HG03280 (cell line): ENCODE results near the gene ADAMTS20.

Experiments used
- ATAC-seq: cut with Tn5 transposase; IDR thresholded peaks from one replicate; pipeline ENCODE4 v1.9.1; 2021; ENCODE audit warnings: mild to moderate bottlenecking, moderate library complexity; ENCODE audit not compliant: unreplicated experiment

Gene ADAMTS20

DNA sequence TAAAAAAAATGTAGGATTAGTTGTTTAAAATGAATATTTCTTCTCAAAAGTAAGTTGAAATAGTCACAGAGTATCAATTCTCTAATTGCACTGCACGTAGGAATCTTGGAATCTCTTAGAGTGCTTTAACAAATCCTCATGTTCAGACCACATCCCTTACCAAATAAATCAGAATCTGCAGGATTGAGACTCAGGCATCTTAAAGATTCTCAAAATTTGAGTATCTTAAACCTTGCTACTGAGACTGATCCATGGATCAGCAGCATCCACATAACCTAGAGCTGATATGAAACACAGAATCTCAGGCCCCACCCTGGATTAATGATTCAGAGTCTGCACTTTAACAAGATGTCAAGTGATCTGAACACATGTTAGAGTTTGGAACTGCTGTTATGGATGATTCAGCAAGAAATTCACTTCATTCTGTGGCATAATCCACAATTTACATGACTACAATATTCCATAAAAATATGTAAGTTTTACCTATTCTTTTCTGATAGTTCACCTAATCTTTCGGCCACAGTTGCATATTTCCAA lies 58.7 kb downstream of the ADAMTS20 start:
- no peak for ATAC-seq

DNA sequence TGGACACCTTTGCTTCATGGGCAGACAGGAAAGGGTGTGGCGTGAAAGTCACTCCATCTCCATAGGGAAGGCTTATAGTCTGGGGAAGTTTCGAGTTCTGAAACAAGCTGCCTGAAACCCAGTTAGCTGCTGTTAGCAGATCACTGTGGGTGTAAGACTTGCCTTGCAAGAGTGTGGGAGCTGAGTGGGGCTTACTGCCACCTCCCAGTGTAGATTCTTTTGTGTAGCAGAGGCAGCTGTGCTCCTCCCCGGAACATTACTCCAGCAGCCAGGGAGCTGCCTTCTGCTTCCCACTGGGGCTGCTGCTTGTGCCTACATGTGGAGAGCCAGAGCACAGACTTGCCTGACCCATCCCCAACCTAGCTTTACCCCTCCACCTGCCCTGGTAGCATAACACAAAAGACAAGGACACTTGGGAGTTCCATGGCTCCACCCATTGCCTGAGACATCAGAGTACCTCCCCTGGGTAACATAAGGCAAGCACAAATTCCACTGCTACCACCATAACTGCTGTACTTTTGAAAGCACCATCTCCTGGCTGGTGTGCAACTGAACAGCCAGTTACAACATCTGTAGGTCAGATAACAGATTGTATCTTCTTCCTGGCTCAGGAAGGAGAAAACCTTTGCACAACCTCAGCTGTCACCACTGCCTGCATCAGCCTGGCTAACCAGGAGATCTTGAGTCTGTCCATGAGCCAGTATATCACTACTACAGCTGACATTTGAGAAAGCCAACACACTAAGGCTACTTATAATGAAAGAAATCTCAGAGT lies 69.5 kb downstream of the ADAMTS20 start:
- no peak for ATAC-seq

DNA sequence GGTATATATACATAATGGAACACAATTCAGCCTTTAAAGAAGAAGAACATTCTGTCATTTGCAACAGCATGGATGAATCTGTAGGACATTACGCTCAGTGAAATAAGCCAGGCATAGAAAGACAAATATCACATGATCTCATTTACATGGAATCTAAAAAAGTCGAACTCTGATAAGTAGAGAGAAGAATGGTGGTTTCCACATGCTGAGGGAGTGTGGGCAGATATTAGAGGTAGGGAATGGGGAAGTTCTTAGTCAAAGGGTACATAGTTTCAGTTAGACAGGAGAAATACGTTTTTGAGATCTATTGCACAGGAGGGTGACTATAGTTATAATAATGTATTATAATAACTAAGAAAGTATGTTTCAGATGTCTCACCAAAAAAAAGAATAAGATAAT lies 71.4 kb downstream of the ADAMTS20 start:
- no peak for ATAC-seq

DNA sequence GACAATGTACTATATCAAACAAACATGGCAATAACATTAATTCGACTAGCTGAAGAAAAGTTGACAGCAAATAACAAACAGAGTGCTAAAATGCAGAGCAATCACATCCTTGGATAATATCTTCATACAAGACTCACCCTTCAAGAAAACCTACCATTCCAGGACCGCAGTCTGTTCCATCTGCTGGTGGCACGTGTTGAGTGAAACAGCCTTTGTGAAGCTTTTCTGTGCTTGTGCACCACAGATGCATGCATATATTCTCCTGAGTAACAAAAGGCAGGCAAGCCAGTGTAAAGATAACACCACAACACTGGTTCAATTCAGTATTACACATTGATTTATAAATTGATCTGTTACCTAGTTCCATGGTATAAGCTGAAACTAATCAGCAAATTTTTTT lies 89.3 kb downstream of the ADAMTS20 start:
- no peak for ATAC-seq

DNA sequence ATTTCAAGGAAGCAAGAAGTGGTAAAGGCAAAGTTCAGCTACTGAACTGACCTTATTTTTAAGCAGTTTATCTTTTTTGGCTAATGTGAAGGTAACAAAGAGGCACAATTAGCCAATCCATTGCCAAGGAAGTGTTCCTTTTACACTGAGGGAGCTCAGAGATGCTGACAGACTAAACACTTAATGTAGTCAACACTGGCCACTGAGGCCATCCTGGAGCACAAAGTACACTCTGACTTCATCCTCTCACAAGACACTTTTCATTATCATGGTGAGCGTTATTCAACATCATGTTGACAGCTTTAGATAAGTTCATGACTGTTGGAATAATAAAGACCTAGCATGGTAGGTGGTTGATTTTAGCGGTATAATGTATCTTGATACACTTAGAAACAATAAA lies 89.9 kb downstream of the ADAMTS20 start:
- ATAC-seq, result no peak

- no peak for ATAC-seq
Observed at GRCh38 chr12:43459285-43459684, 92.7 kb downstream of the ADAMTS20 start.

GRCh38 chr12:43453761-43454160 lies 98.2 kb downstream of the ADAMTS20 start:
- ATAC-seq, result no peak

DNA sequence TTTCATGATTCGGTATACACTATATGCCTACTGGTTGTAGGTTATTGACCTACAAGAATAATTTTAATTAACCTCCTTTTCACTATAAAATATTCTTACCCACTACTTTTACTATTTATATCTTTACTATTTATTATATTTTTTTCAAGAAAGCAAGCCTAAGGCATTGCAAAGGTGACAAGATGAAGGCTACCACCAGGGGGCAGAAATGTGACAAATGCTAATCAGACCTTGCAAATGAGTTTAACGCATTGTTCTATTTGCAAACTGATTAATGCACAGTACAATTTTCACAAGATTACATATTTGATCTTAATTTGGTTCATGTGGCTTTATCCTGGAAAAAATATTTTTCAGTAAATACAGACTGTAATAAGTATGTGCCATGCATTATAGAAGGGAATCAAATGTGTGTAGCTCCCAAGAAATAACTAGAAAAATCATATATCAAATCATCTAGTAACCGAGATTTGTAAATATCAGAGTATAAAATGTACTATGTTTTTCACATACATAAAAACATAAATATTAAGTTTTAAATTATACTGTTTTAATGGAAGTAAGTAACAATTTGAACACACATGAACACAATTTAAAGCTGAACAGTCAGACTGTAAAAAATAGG lies 107.0 kb downstream of the ADAMTS20 start:
- ATAC-seq, result peak; percentile 66

DNA sequence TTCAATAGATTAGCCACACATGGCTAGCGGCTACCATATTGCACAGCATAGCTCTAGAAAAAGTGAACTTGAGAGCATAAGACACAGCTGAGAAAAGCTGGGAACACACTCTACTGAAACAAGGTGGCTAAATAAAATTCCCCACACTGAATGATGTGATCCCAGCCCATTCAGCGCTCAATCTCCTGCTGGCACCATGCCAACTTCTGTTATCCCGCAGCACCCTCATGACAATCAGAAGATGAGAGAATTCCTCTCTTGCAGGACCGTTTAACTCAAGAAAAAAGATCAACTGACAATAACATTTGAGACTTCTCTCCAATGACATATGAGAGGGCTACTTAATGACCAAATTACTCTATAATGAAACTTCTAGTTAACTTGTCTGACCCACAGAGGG lies 115.4 kb downstream of the ADAMTS20 start:
- ATAC-seq, result no peak

DNA sequence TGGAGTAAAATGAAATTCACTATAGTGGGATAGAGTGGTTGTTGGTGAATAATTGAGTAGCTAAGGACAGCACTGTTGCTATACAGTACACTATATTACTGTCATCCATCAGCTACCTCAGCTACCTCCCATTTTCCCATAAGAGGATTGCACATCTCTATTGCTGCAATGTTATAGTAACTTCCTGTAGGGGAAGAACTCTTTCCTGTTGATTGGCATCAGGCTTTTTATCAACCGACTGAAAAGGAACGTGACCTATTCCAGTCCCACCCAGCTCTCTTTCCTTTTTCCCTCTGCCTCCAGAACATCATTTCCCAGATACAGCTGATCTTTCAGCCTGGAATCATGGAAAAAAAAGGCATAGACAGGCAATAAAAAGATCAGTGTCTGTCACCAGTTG lies 117.4 kb downstream of the ADAMTS20 start:
- no peak for ATAC-seq

- ATAC-seq, result no peak
Observed at GRCh38 chr12:43428088-43428600, 123.9 kb downstream of the ADAMTS20 start.

- ATAC-seq, result no peak
Observed at GRCh38 chr12:43425361-43425760, 126.6 kb downstream of the ADAMTS20 start.

GRCh38 chr12:43416981-43417380 lies 135.0 kb downstream of the ADAMTS20 start:
- no peak for ATAC-seq

DNA sequence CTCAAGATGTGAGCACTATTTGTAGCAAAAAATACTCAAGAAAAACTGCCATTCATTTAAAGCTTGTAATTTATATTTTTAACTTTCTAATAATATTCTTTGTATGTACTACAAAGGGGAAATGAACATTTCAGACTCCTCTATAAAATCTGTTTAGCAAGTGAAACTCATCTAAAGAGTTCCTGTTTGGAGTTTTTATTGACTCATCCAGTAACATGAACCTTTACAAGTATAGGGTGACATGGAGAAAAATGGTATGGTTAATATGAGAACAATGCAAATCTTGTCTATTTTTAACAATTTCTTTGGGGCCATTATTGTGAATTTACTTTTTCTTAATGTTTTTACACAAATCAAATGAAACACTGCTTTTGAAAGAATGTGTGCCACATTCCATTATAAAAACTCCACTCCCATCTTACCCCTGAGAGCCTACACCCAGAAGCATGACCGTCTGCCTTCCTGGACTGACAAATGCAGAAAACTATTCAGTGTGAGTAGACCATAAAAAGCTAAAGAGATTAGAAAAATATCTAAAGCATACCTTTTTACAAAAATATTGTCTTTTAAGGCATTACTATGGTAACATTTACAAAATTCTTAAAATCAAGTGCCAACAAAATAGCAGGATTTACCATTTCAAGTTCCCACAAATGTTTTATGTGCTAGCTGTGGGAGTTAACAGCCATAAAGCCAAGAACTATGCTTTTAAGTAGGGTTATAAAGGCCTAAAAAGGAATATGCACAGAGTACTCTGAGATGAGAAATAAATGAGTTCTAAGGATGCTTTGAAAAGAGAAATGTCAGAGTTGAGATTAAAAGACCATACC lies 144.0 kb downstream of the ADAMTS20 start:
- ATAC-seq, result no peak

GRCh38 chr12:43406801-43407200 lies 145.2 kb downstream of the ADAMTS20 start:
- ATAC-seq, result no peak

- no peak for ATAC-seq
Observed at GRCh38 chr12:43402436-43402835, 149.6 kb downstream of the ADAMTS20 start.

DNA sequence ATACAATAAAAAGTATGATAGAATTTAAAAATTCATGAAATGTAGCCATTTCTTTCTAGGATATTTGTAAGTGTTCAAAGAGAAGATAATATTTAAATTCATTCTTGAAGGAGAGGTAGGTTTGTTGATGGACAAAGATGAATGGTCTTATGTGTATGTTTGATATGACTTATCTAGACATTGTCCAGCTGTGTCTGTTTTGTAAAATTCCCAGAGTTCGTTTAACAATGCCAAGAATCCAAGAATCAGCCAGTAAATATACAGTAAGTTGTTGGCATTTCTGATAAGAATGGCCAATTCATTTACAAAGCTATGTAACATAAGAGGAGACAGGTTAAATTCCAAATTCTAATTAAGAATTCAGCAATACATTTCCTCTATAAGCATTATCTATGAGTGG lies 150.9 kb downstream of the ADAMTS20 start:
- no peak for ATAC-seq

GRCh38 chr12:43396671-43397070 lies 155.3 kb downstream of the ADAMTS20 start:
- no peak for ATAC-seq

- ATAC-seq, result no peak
Observed at GRCh38 chr12:43392116-43392515, 159.9 kb downstream of the ADAMTS20 start.

- no peak for ATAC-seq
Observed at GRCh38 chr12:43381879-43382278, 170.1 kb downstream of the ADAMTS20 start.

DNA sequence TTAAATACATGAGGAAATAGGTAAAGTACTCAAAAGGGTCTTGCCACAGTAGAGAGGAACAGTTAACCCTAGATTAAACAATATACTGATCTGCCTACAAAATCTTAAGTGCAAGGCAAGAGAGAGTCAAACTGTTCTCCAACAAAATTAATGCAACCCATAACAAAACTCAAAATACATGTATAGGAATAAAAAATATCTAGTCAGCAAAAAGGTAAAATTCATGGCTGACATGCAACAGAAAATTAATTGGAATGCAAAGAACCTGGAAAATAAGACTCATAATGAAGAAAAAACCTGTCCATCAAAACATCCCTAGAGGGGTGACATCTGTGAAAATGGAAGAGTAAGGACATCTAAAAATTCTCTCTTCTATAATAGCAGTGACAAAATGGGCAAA lies 173.6 kb downstream of the ADAMTS20 start:
- ATAC-seq, result no peak
